ENCODE data around the gene SRPX2. TPM values are rescaled to one million over a fixed set of nuclear protein-coding genes. Genes with fewer than 3 reads are reported as not detected.

The SRPX2 gene
- total and polyA plus RNA-seq, 9 of the 15 experiments (the other 6 are each of a cell fraction or from before 2014, with no cell fraction given) = 0.13 to 0.20 TPM; not detected in 7

- in situ Hi-C loops (cut with MboI) = no loop called here
- DNase-seq (ENCODE audit: extremely low read depth in 1 of 4, low spot score in 3 of 4) = no peak
- Histone ChIP-seq H3K27ac (ENCODE audit: extremely low read depth, low read depth, low read length) (no peak overlapping the region), H3K79me2 (ENCODE audit: control insufficient read depth, insufficient read depth, low read length) (no peaks in the 10 kb centered on the region), H3K9ac (ENCODE audit: insufficient read depth in 1 of 2, low read depth in 2 of 2, low read length in 2 of 2) (no peak overlapping the region), H3K9me3 (replicated peaks; ENCODE audit: control insufficient read depth, insufficient read depth, low read depth, low read length) (no peaks in the 10 kb centered on the region), H3K9me1 (ENCODE audit: control insufficient read depth, insufficient read depth, low read length) (no peaks in the 10 kb centered on the region), H3K4me1 (replicated peaks in 1 of 2; ENCODE audit: control insufficient read depth in 2 of 2, insufficient read depth in 2 of 2, low read length in 2 of 2) (no peaks in the 10 kb centered on the region), H3K4me2 (ENCODE audit: insufficient read depth, low read length) (no peak overlapping the region), H3K36me3 (ENCODE audit: control insufficient read depth, insufficient read depth, low read length) (no peaks in the 10 kb centered on the region), H4K20me1 (replicated peaks; ENCODE audit: control insufficient read depth, insufficient read depth, low read length) (no peaks in the 10 kb centered on the region), H2AFZ (ENCODE audit: low read depth, low read length) (no peak overlapping the region), H3K27me3 (ENCODE audit: control insufficient read depth in 2 of 2, insufficient read depth in 2 of 2, low read length in 2 of 2) (no peaks in the 10 kb centered on the region; a peak in 1 of 5 replicates), H3K4me3 (no peak overlapping the region)
- ChIA-PET CTCF (ENCODE audit: low intra/inter-chr PET ratio) (no interaction called here), POLR2A (no interaction called here)
- no peak for FAIRE-seq
- TF ChIP-seq, protein P1, sequence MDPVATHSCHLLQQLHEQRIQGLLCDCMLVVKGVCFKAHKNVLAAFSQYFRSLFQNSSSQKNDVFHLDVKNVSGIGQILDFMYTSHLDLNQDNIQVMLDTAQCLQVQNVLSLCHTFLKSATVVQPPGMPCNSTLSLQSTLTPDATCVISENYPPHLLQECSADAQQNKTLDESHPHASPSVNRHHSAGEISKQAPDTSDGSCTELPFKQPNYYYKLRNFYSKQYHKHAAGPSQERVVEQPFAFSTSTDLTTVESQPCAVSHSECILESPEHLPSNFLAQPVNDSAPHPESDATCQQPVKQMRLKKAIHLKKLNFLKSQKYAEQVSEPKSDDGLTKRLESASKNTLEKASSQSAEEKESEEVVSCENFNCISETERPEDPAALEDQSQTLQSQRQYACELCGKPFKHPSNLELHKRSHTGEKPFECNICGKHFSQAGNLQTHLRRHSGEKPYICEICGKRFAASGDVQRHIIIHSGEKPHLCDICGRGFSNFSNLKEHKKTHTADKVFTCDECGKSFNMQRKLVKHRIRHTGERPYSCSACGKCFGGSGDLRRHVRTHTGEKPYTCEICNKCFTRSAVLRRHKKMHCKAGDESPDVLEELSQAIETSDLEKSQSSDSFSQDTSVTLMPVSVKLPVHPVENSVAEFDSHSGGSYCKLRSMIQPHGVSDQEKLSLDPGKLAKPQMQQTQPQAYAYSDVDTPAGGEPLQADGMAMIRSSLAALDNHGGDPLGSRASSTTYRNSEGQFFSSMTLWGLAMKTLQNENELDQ (CRISPR knock-in tag; IDR thresholded peaks at IDR 0.05; ENCODE audit: borderline replicate concordance) = no peak
- TF ChIP-seq YBX1 (IDR thresholded peaks at IDR 0.05) = no peak
- no peak for TF ChIP-seq HBP1 (CRISPR knock-in tag; IDR thresholded peaks at IDR 0.05)
- ATAC-seq = no peak
- intact Hi-C loops (cut with micrococcal nuclease) = no loop called here
- no TSS peak for BruUV-seq (replicated peaks)
- WGBS (ENCODE audit: insufficient coverage, low coverage, missing lambda C conversion rate) = 0% methylated on average over 1 of the region's 4 CpGs
Measured at GRCh38 chrX:100659431-100660137, 15.6 kb downstream of the SRPX2 start.
